H9 (cell line): ENCODE data around the gene GYS1. TPM values are rescaled to one million over a fixed set of nuclear protein-coding genes. Genes with fewer than 3 reads are reported as not detected.
"Not testable (repeated sequence)": the region's sequence is repeated elsewhere in the genome, so short reads cannot be mapped to it uniquely, and the experiment has no call there.

Experiments used
- DNase-seq: peaks from one replicate; pipeline ENCODE4 v3.0.0-alpha.2; 2017
- H2AFZ ChIP-seq: one replicate; pipeline ENCODE4 v1.6.1; 2013; ENCODE audit warnings: mild to moderate bottlenecking, low read length, control low read depth, moderate library complexity
- H2AK5ac ChIP-seq: 2 replicates; pipeline ENCODE4 v1.6.1; 2013; ENCODE audit warnings: low read length, control low read depth, mixed read lengths; ENCODE audit not compliant: insufficient read length
- H2BK120ac ChIP-seq: one replicate; pipeline ENCODE4 v1.6.1; 2013; ENCODE audit warnings: low read depth, mild to moderate bottlenecking, low read length, control low read depth, inconsistent platforms; ENCODE audit not compliant: poor library complexity, severe bottlenecking
- H2BK12ac ChIP-seq: 2 replicates; pipeline ENCODE4 v1.6.1; 2013; ENCODE audit warnings: low read length, control low read depth, mixed read lengths, low read depth; ENCODE audit not compliant: insufficient read length
- H2BK15ac ChIP-seq: 2 replicates; pipeline ENCODE4 v1.6.1; 2013; ENCODE audit warnings: low read depth, low read length, control low read depth
- H2BK20ac ChIP-seq: one replicate; pipeline ENCODE4 v1.6.1; 2013; ENCODE audit warnings: low read depth, mild to moderate bottlenecking, low read length, control low read depth, inconsistent platforms; ENCODE audit not compliant: poor library complexity, severe bottlenecking
- H2BK5ac ChIP-seq: 2 replicates; pipeline ENCODE4 v1.6.1; 2013; ENCODE audit warnings: low read length, control low read depth, mixed read lengths; ENCODE audit not compliant: insufficient read length
- H3K14ac ChIP-seq: 2 replicates; pipeline ENCODE4 v1.6.1; 2013; ENCODE audit warnings: low read length, control low read depth; ENCODE audit not compliant: insufficient read depth
- H3K18ac ChIP-seq: 2 replicates; pipeline ENCODE4 v1.6.1; 2013; ENCODE audit warnings: low read depth, mild to moderate bottlenecking, mixed read lengths, low read length, control low read depth; ENCODE audit not compliant: insufficient read length
- H3K23ac ChIP-seq: 2 replicates; pipeline ENCODE4 v1.6.1; 2013; ENCODE audit warnings: low read length, control low read depth, mixed read lengths, low read depth; ENCODE audit not compliant: insufficient read length
- H3K23me2 ChIP-seq: 2 replicates; pipeline ENCODE4 v1.6.1; 2013; ENCODE audit warnings: low read depth, mild to moderate bottlenecking, mixed read lengths, low read length, control low read depth; ENCODE audit not compliant: insufficient read length, poor library complexity, severe bottlenecking
- H3K27ac ChIP-seq: 2 replicates; pipeline ENCODE4 v1.5.1; 2013; ENCODE audit warnings: low read length, control low read depth, mixed read lengths, low read depth; ENCODE audit not compliant: insufficient read length
- H3K27me3 ChIP-seq: 2 replicates; pipeline ENCODE4 v1.6.1; 2013; ENCODE audit warnings: low read length, control low read depth, inconsistent platforms; ENCODE audit not compliant: insufficient read depth
- H3K4ac ChIP-seq: 2 replicates; pipeline ENCODE4 v1.6.1; 2013; ENCODE audit warnings: low read depth, mild to moderate bottlenecking, control low read depth, inconsistent platforms, low read length, moderate library complexity
- H3K4me1 ChIP-seq: 2 replicates; pipeline ENCODE4 v1.6.1; 2013; ENCODE audit warnings: low read length, control low read depth, inconsistent platforms; ENCODE audit not compliant: insufficient read depth
- H3K4me2 ChIP-seq: 2 replicates; pipeline ENCODE4 v1.6.1; 2013; ENCODE audit warnings: low read length, control low read depth, mixed read lengths; ENCODE audit not compliant: insufficient read length, insufficient read depth
- H3K56ac ChIP-seq: 2 replicates; pipeline ENCODE4 v1.6.1; 2013; ENCODE audit warnings: low read depth, mild to moderate bottlenecking, mixed read lengths, low read length, control low read depth; ENCODE audit not compliant: insufficient read length
- H3K79me1 ChIP-seq: 2 replicates; pipeline ENCODE4 v1.6.1; 2013; ENCODE audit warnings: low read depth, mild to moderate bottlenecking, moderate library complexity, low read length, control low read depth, inconsistent platforms; ENCODE audit not compliant: insufficient read depth, poor library complexity, severe bottlenecking
- H3K79me2 ChIP-seq: 2 replicates; pipeline ENCODE4 v1.6.1; 2013; ENCODE audit warnings: low read length, control low read depth, inconsistent platforms; ENCODE audit not compliant: insufficient read depth
- H3K9ac ChIP-seq: 2 replicates; pipeline ENCODE4 v1.6.1; 2013; ENCODE audit warnings: low read length, control low read depth, mixed read lengths; ENCODE audit not compliant: insufficient read length; ENCODE audit errors: extremely low read depth
- H3K9me3 ChIP-seq: one replicate; pipeline ENCODE4 v1.6.1; 2013; ENCODE audit warnings: low read depth, low read length, inconsistent platforms; ENCODE audit not compliant: control insufficient read depth
- H3T11ph ChIP-seq: one replicate; pipeline ENCODE4 v1.6.1; 2013; ENCODE audit warnings: mild to moderate bottlenecking, low read length, control low read depth, inconsistent platforms
- H4K20me1 ChIP-seq: one replicate; pipeline ENCODE4 v1.6.1; 2013; ENCODE audit not compliant: control insufficient read depth, insufficient read length, insufficient read depth
- H4K5ac ChIP-seq: 2 replicates; pipeline ENCODE4 v1.6.1; 2013; ENCODE audit warnings: low read depth, mild to moderate bottlenecking, mixed read lengths, low read length, control low read depth; ENCODE audit not compliant: insufficient read length
- H4K8ac ChIP-seq: replicated peaks from 2 replicates; pipeline ENCODE4 v1.6.1; 2013; ENCODE audit warnings: low read length, control low read depth, mixed read lengths, low read depth; ENCODE audit not compliant: insufficient read length
- H4K91ac ChIP-seq: 2 replicates; pipeline ENCODE4 v1.6.1; 2013; ENCODE audit warnings: low read depth, mild to moderate bottlenecking, moderate library complexity, mixed read lengths, low read length, control low read depth; ENCODE audit not compliant: insufficient read length
- H3K27ac Mint-ChIP-seq, 3 experiments: 2 replicates in 2 of 3; 3 replicates in 1 of 3; pipeline ENCODE4 v1.8.0; 2020 to 2021; ENCODE audit warnings: mixed read lengths in 3 of 3, mild to moderate bottlenecking in 1 of 3, moderate library complexity in 1 of 3
- H3K27me3 Mint-ChIP-seq: 2 replicates; pipeline ENCODE4 v1.8.0; 2021; ENCODE audit warnings: low read depth, mild to moderate bottlenecking, moderate library complexity, mixed read lengths
- H3K36me3 Mint-ChIP-seq, 3 experiments: 2 replicates in 2 of 3; 3 replicates in 1 of 3; pipeline ENCODE4 v1.8.0; 2020 to 2021; ENCODE audit warnings: low read depth in 3 of 3, mixed read lengths in 3 of 3; ENCODE audit not compliant: insufficient read depth in 1 of 3
- H3K4me1 Mint-ChIP-seq, 2 experiments: 2 replicates each; pipeline ENCODE4 v1.8.0; 2020; ENCODE audit warnings: mixed read lengths in 2 of 2
- H3K4me3 Mint-ChIP-seq, 2 experiments: 2 replicates in 1 of 2; 3 replicates in 1 of 2; pipeline ENCODE4 v1.8.0; 2020 to 2021; ENCODE audit warnings: mild to moderate bottlenecking in 2 of 2, mixed read lengths in 2 of 2, moderate library complexity in 1 of 2
- H3K9me3 Mint-ChIP-seq, 2 experiments: 2 replicates in 1 of 2; 3 replicates in 1 of 2; pipeline ENCODE4 v1.8.0; 2020; ENCODE audit warnings: mild to moderate bottlenecking in 2 of 2, mixed read lengths in 2 of 2, moderate library complexity in 1 of 2
- WGBS: extraction: QIAGEN DNeasy Blood & Tissue Kit; methylation state at CpG from one replicate; pipeline ENCODE4 v1.1.7; 2013; ENCODE audit warnings: missing lambda C conversion rate, low lambda C conversion rate, mixed read lengths; ENCODE audit not compliant: insufficient read length; ENCODE audit errors: extremely low coverage; 5-methylcytosine and 5-hydroxymethylcytosine counted together
- total RNA-seq: library from RNA; stranded (reverse); gene quantifications from 2 replicates; pipeline ENCODE4 v1.2.1, GENCODE V29; 2021

GYS1 gene
- total RNA-seq, 1 experiment from 2014 or later = 44.3 TPM

GRCh38 chr19:49038557-49039276 is 45.6 kb upstream of the GYS1 start:
- H3K9me3 Mint-ChIP-seq, H2BK15ac ChIP-seq, H3K4ac ChIP-seq, H2AFZ ChIP-seq, H4K91ac ChIP-seq, H3K27ac Mint-ChIP-seq, H3K79me1 ChIP-seq, H4K20me1 ChIP-seq, H3K4me2 ChIP-seq, H2BK120ac ChIP-seq, H3K18ac ChIP-seq, H2BK5ac ChIP-seq, H3K36me3 Mint-ChIP-seq, H3K9ac ChIP-seq, H3K4me1 Mint-ChIP-seq, H3K23ac ChIP-seq, H3T11ph ChIP-seq, H4K8ac ChIP-seq, H2BK12ac ChIP-seq, H3K27me3 ChIP-seq, H4K5ac ChIP-seq, H3K23me2 ChIP-seq, DNase-seq, H3K27ac ChIP-seq, H3K4me1 ChIP-seq, H3K79me2 ChIP-seq, H3K14ac ChIP-seq, H3K9me3 ChIP-seq, H2BK20ac ChIP-seq, H3K4me3 Mint-ChIP-seq, H2AK5ac ChIP-seq, H3K56ac ChIP-seq: not testable (repeated sequence)
- no CpG with 5 or more reads among the region's 26 CpGs for WGBS
- H3K27me3 Mint-ChIP-seq = peaks cover 24% of the 10 kb centered on the region

GRCh38 chr19:49038111-49038510 is 45.0 kb upstream of the GYS1 start:
- DNase-seq, H2BK120ac ChIP-seq, H2BK12ac ChIP-seq, H3K9ac ChIP-seq, H3K36me3 Mint-ChIP-seq, H3K23ac ChIP-seq, H3K27ac Mint-ChIP-seq, H2BK20ac ChIP-seq, H2BK5ac ChIP-seq, H3K9me3 Mint-ChIP-seq, H2BK15ac ChIP-seq, H2AFZ ChIP-seq, H3K56ac ChIP-seq, H3K18ac ChIP-seq, H3K4me2 ChIP-seq, H2AK5ac ChIP-seq, H3K4ac ChIP-seq, H3K4me3 Mint-ChIP-seq, H3K27ac ChIP-seq, H4K20me1 ChIP-seq, H3K4me1 Mint-ChIP-seq, H3K4me1 ChIP-seq, H3K79me2 ChIP-seq, H3K27me3 ChIP-seq, H3K23me2 ChIP-seq, H3K79me1 ChIP-seq, H3K9me3 ChIP-seq, H4K91ac ChIP-seq, H4K5ac ChIP-seq, H3T11ph ChIP-seq, H3K14ac ChIP-seq, H4K8ac ChIP-seq: not testable (repeated sequence)
- peaks cover 20% of the 10 kb centered on the region for H3K27me3 Mint-ChIP-seq
- WGBS = no CpG with 5 or more reads among the region's 8 CpGs
